Activated CD4-positive, alpha-beta T cell treated with anti-CD3 and anti-CD28 coated beads, Interleukin-2, Interleukin-4, amounts not matched to agents 100 ng/mL and 50 ng/mL, durations not matched to agents 16 hours and 8 hours (primary cell): Measurements from ENCODE around the gene KLF4.
A peak's percentile ranks its signal among the peaks of the same experiment; 100 is the strongest.

Source experiments
- DNase-seq: peaks from one replicate; pipeline ENCODE4 v3.0.0-alpha.2; 2020; ENCODE audit warnings: low spot score

The KLF4 gene

GRCh38 chr9:107487521-107488374 lies 1.8 kb downstream of the KLF4 start:
- DNase-seq = peak; percentile 15

- DNase-seq = no peak
Measured at GRCh38 chr9:107486674-107487520, 2.7 kb downstream of the KLF4 start.

- DNase-seq = no peak
Measured at GRCh38 chr9:107485458-107486043, 4.0 kb downstream of the KLF4 start.

- peak; percentile 27 for DNase-seq
Measured at GRCh38 chr9:107484117-107484723, 5.3 kb downstream of the KLF4 start.

- DNase-seq = no peak
Measured at GRCh38 chr9:107483666-107484065, 5.9 kb downstream of the KLF4 start.

GRCh38 chr9:107481035-107481434 lies 8.5 kb downstream of the KLF4 start:
- no peak for DNase-seq

- no peak for DNase-seq
Measured at GRCh38 chr9:107480386-107480789, 9.2 kb downstream of the KLF4 start.

- no peak for DNase-seq
Measured at GRCh38 chr9:107478805-107479204, 10.8 kb downstream of the KLF4 start.

GRCh38 chr9:107474124-107474523 lies 15.4 kb downstream of the KLF4 start:
- no peak for DNase-seq

- DNase-seq = no peak
Measured at GRCh38 chr9:107472581-107473340, 16.8 kb downstream of the KLF4 start.

- no peak for DNase-seq
Measured at GRCh38 chr9:107471552-107471951, 18.0 kb downstream of the KLF4 start.

GRCh38 chr9:107467416-107467815 lies 22.2 kb downstream of the KLF4 start:
- DNase-seq = no peak

GRCh38 chr9:107466826-107467225 lies 22.7 kb downstream of the KLF4 start:
- DNase-seq = no peak

GRCh38 chr9:107465467-107466451 lies 23.8 kb downstream of the KLF4 start:
- DNase-seq = peak; percentile 20

- DNase-seq = no peak
Measured at GRCh38 chr9:107464516-107464915, 25.1 kb downstream of the KLF4 start.

- DNase-seq = no peak
Measured at GRCh38 chr9:107462691-107463090, 26.9 kb downstream of the KLF4 start.

GRCh38 chr9:107460153-107461023 lies 29.2 kb downstream of the KLF4 start:
- no peak for DNase-seq

GRCh38 chr9:107455425-107456135 lies 34.0 kb downstream of the KLF4 start:
- no peak for DNase-seq

GRCh38 chr9:107453479-107453878 lies 36.1 kb downstream of the KLF4 start:
- no peak for DNase-seq
